ENCODE results near the gene ARL8B.

GRCh38 chr3:5079761-5080160 is 42.3 kb upstream of the ARL8B start:
- TF ChIP-seq CTCF (conservative IDR thresholded peaks at IDR 0.05; ENCODE audit: low read depth, low read length), result no peak
- no peak for TF ChIP-seq EZH2 (IDR thresholded peaks at IDR 0.05; ENCODE audit: borderline replicate concordance, low read depth, low read length, poor library complexity, severe bottlenecking)
